ENCODE measurements around the gene PPFIBP1.

The PPFIBP1 gene
- total RNA-seq: 5.6 reads per million, percentile 22 among the genes with 10 or more reads in this experiment

GRCh38 chr12:27523642-27524493 is at the start of gene PPFIBP1:
TSS of gene PPFIBP1 (plus strand) at chr12:27524206. CDS start at chr12:27633397, 109,191 bp downstream.
- DNase-seq: peak; percentile 96

GRCh38 chr12:27474344-27474743 is 49.7 kb upstream of the PPFIBP1 start:
- DNase-seq: no peak

- no peak for DNase-seq
These were observed 47.0 kb upstream of the PPFIBP1 start for GRCh38 chr12:27477049-27477448.

- no peak for DNase-seq
These were observed 45.1 kb upstream of the PPFIBP1 start for GRCh38 chr12:27478949-27479348.

- DNase-seq: no peak
These were observed 44.0 kb upstream of the PPFIBP1 start for GRCh38 chr12:27480016-27480415.

GRCh38 chr12:27486961-27487360 is 37.0 kb upstream of the PPFIBP1 start:
- DNase-seq: no peak

GRCh38 chr12:27488479-27488878 is 35.5 kb upstream of the PPFIBP1 start:
- DNase-seq: no peak

GRCh38 chr12:27491226-27491625 is 32.8 kb upstream of the PPFIBP1 start:
- DNase-seq: no peak

GRCh38 chr12:27493260-27493940 is 30.6 kb upstream of the PPFIBP1 start:
- no peak for DNase-seq

GRCh38 chr12:27497446-27497845 is 26.6 kb upstream of the PPFIBP1 start:
- no peak for DNase-seq

GRCh38 chr12:27498149-27498548 is 25.9 kb upstream of the PPFIBP1 start:
- DNase-seq: no peak

GRCh38 chr12:27498761-27499160 is 25.2 kb upstream of the PPFIBP1 start:
- DNase-seq: no peak

- DNase-seq: no peak
These were observed 24.6 kb upstream of the PPFIBP1 start for GRCh38 chr12:27499377-27499776.

GRCh38 chr12:27500546-27500945 is 23.5 kb upstream of the PPFIBP1 start:
- DNase-seq: no peak

GRCh38 chr12:27502021-27502435 is 22.0 kb upstream of the PPFIBP1 start:
- DNase-seq: no peak

GRCh38 chr12:27504507-27504906 is 19.5 kb upstream of the PPFIBP1 start:
- DNase-seq: no peak

GRCh38 chr12:27505109-27505508 is 18.9 kb upstream of the PPFIBP1 start:
- DNase-seq: no peak

GRCh38 chr12:27505761-27506160 is 18.2 kb upstream of the PPFIBP1 start:
- DNase-seq: no peak

GRCh38 chr12:27506645-27507189 is 17.3 kb upstream of the PPFIBP1 start:
- no peak for DNase-seq

GRCh38 chr12:27508736-27509431 is 15.1 kb upstream of the PPFIBP1 start:
- no peak for DNase-seq

GRCh38 chr12:27511031-27511722 is 12.8 kb upstream of the PPFIBP1 start:
- DNase-seq: no peak

- no peak for DNase-seq
These were observed 12.3 kb upstream of the PPFIBP1 start for GRCh38 chr12:27511723-27512045.

Measured in effector CD4-positive, alpha-beta T cell (primary cell).